NCI-H1436 treated with DMSO at 0.1 percent for 48 hours (cell line): ENCODE measurements around the gene PALM.
"Not testable (repeated sequence)": the region's sequence is repeated elsewhere in the genome, so short reads cannot be mapped to it uniquely, and the experiment has no call there.

ENCODE experiments used
- DNase-seq: peaks from one replicate; lab custom pipeline; 2025; lab: John Stamatoyannopoulos, UW

PALM gene

DNA sequence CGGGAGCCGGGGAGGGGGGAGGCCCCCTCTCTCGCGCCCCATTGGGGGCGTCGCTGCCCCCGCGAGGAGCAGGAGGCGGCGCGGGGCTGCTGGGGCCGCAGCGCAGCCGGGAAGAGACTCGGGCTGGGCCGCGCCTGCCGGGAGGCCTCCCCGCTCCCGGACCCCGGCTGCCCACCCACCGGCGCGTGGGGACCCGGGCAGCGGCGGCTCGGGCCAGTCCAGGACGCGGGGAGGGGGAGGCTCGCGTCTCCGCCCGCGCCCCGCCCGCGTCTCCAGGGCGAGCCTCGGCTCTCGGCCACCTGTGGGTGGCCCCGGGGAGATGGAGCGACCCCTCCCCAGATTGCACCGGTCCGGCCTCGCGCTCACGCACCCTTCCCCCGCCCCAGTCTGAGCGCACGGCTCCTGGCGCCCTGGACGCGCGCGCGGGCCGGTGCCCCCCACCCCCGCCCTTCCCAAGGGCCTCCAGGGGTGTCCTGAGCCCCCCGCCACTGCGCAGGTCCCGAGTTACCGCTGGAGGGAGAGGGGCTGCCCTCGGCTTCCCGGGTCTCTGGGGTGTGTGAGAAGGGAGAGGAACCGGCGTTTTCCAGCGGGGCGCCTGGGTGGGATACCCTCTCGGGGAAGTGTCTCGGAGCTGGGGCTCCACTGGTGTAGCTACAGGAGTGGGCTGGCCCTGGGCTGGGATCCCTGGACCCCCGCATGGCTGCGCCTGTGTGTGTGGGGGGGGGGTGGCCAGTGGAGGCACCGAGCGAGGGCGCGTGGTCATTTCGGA lies 645 bp downstream of the PALM start:
- DNase-seq: no peak

DNA sequence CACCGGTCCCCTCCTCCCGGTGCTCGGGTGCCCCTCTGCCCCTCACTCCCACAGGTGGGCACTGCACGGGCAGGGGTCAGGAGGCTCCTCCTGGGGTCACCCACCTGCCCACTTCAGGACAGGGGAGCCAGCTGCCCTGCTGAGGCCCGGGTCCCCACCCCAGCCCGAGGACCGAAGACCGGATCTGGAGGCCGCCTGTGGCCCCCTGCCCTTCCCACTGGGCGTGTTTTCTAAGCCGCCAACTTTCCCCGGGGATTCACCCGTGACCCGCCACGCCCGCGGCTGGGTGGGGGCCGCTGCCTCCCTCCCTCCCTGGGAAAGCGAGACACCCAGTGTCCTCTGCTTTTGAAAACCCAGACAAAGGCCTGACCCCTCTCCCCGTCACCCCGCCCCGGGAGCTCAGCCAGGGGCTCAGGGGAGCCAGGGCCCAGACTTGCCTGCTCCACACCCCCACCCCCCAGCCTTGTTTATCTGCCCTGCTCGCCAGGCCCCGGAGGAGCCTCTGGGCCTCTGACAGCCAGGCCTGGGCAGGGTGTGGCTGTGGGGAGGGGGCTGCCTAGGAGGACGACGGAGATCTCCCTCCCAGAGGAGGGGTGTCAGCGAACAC lies 1.3 kb downstream of the PALM start:
- DNase-seq: no peak

DNA sequence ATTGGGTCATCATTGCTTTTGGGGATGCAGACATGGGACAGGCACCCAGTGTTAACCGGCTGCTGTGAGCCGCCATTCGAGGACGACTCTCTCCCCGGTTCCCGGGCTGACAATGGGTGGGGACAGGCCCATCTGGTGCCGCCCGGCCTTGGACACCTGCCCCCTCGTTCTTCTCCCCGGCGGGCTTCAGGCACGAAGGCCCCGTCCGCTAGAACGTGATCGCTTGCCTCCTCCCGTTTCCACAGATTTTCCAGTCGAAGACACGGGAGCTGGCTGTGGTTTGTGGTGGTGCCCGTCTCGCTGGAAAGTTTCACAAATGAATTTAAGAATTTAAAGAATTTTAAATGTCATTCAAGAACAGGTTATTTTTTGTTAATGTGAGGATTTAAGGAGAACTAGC lies 2.0 kb downstream of the PALM start:
- DNase-seq: no peak

DNA sequence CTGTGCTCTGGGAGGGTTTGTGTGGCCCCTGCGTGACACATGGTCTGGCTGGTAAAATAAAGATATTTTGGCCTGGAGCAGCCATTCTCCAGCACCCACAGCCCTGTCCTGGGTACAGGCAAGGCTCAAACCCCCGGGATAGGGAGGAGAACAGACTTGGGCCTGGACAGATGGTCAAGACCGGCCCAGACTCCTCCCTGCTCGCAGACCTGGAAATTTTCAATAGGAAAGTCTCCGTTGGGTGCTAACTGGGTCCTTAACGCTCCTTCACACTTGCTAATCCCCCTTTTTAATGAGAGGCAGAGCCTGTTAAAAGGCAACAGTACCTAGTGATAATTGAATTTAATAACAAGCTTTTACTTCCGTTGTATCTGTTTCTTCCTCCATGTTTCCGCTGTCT lies 2.5 kb downstream of the PALM start:
- no peak for DNase-seq

DNA sequence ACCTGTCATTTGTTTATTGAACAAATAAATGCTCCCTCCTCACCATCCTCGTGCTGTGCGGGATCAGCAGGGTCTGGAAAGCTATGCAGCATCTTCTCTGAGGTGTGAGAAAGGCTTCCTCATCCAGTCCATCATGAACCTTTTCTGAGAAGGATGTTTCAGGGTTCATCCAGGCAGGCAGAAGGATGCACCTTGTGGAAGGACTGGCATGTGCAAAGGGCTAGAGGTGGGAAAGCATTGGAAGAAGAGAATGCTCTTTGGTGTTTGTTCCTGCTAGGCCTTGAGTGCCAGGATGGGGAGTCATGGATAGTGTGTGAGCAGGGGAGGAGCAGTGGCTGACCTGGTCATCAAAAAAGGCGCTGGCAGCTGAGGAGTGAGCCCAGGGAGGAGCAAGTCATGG lies 6.6 kb downstream of the PALM start:
- no peak for DNase-seq

DNA sequence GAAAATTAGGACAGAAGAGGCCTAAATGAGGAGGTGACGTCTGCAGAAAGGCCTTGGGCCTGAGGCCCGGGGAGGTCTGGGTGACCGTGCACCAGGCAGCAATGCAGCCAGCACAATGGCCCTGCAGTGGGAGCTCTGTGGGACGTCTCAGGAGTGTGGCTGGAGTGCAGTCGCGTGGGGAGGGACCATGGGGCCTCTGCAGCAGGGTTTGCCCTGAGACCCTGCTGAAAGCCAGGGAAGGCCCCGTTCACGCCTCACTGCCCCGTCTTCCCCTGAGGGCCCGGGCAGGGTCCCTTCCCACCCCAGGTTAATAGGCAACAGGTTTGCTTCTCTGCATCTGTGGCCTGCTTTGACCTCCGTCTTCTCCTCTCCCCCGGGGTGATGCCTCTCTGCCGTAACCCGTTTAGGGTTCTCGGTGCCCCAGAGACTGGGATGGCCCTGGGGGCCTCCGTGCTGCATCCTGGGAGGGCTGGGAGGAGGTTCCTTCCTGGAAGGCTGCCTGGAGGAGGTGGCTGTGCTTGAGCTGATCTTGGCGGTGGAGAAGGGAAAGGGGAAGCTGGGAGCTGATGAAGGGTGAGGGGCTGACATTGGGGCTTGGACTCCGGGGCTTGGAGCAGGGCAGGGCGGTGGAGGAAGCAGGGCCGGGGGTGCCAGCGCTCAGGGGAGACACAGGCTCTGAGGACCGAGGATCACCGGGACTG lies 9.7 kb downstream of the PALM start:
- DNase-seq: no peak

DNA sequence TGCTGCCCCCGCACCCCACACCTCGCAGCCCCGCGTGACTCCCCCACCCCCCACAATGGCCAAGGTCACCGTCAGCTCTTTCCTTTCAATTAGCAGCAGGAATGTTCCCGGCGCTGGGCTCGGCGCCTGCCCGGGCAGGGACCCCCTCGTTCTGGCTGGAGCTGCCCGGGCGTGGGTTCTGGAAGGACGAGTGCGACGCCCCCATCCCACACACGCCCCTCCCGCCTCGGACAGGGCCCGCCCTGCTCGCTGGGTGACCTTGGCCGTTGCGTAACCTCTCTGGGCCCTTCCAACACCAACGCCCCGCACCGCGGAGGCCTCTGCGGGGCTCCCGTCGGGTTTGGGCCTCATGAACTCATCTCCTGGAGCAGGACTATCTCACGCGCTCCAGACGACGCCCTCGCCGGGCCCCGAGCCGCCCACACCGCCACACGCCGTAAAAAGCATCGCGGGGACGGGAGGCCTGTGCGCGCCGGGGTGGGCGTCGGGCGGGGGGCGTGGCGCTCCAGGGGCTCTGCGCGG lies 10.3 kb downstream of the PALM start:
- DNase-seq: no peak

DNA sequence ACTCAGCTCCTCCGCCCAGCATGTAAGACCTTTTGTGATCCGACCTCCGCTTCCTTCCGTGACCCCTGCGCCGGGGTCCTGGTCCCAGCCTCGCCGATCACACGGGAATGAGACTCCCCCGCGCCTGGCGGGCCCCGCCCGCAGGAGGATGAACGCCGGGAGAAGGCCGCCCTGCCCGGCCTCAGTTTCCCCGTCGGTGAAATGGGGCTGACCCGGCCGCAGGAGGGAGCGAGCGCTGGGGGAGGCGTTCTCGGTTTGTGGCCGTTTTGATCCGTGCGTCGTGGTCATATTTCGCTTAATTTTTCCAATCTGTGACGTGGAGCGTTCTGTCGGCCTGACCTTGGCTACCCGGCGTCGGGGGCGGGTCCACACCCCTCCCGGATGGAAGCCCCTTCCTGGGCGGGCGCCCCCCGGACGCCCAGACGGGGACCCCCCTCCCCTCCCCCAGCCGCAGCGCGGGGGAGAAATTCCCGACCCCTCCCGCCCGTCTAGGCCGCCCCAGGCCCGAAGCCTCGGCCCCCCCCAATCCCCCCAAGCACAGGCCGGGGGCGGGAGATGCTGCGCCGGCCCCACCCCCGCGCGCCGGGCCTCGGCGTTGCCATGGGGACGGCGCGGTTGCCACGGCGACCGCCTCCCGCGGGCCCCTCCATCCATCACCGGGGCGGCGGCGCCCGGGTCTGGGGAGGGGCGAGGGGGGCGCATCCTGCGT lies 11.1 kb downstream of the PALM start:
- DNase-seq: no peak

DNA sequence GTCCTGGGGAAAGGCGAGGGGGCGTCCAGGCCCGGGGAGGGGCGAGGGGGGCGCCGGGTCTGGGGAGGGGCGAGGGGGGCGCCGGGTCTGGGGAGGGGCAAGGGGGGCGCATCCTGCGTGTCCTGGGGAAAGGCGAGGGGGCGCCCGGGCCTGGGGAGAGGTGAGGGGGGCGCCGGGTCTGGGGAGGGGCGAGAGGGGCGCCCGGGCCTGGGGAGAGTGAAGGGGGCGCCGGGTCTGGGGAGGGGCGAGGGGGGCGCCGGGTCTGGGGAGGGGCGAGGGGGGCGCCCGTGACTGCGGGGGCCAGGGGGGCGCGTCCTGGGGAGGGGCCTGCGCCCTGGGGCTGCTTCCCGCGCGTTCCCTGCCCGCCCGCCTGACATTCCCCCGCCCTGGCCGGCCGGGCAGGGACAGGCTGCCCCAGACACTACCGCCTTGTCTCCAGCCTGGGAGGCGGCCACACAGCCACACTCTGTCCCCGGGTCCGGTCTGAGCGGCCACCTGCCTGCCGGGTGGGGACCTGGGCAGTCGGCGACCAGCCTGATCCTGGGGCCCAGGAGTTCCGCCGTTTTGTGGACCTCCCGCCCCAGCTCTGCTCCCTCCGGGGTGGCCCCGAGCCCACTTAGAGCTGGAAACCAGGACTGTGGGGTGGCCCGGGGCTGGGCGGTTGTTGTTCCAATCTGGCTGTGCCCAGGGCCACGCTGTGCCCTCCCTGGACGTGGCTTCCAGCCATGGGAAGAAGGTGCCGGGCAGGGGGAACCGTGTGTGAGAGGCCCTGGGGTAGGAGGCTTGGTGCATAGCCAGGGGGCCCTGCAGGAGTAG lies 11.8 kb downstream of the PALM start:
- DNase-seq: no peak

DNA sequence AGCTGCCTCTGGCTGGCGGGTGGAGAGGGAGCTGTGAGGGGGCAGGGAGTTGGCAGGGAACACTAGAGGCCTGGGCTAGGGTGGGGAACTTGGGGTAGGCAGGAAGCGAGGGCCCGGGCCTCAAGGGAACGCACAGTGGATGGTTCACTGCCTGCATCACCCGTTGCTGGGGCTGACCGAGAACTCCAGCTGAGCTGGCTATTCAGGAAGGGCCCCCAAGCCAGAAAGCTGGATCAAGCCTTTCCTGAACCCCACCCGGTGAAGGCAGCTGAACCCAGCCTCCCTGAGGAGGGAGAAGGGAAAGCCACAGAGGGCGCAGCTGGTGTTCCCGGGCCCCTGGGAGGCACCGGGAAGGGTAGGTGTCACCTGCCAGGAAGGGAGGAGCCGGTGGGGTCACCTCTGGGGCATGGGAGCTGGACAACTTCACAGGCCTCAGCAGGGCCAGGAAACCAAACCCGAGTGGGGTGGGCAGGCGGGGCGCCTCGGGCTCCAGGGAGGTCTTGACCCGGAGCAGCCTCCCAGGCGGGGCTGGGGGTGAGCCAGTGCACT lies 13.9 kb downstream of the PALM start:
- DNase-seq: no peak

DNA sequence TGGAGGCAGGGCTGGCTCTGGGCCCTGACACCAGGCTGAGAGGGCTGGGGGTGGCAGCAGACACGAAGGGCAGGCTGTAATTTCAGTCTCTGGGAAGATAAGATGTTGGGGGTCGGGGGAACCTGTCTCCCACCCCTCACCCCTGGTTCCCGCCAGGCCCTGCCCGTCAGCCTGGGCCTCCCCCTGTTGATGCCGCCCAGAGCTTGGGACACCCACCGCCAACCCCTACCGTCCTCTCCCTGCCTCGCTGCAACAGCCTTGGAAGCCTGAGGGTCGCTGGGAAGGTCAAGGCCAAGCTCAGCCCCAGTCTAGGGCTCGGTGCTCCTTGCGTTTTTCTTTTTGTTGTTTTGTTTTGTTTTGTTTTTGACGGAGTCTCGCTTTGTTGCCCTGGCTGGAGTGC lies 14.5 kb downstream of the PALM start:
- no peak for DNase-seq

DNA sequence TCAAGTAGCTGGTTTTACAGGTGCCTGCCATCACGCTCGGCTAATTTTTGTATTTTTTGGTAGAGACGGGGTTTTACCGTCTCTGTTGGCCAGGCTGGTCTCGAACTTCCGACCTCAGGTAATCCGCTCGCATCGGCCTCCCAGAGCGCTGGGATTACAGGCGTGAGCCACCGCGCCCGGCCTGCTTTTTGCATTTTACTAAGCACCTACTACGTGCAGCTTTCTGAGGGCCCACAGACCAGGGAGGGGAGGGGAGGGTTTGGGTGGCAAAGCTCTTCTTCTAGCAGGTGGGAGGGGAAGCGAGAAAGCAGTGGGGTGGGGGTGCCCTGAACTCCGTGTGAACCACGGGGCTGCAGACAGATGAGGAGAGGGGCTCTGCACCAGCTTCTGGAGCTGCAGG lies 15.0 kb downstream of the PALM start:
- DNase-seq: no peak

DNA sequence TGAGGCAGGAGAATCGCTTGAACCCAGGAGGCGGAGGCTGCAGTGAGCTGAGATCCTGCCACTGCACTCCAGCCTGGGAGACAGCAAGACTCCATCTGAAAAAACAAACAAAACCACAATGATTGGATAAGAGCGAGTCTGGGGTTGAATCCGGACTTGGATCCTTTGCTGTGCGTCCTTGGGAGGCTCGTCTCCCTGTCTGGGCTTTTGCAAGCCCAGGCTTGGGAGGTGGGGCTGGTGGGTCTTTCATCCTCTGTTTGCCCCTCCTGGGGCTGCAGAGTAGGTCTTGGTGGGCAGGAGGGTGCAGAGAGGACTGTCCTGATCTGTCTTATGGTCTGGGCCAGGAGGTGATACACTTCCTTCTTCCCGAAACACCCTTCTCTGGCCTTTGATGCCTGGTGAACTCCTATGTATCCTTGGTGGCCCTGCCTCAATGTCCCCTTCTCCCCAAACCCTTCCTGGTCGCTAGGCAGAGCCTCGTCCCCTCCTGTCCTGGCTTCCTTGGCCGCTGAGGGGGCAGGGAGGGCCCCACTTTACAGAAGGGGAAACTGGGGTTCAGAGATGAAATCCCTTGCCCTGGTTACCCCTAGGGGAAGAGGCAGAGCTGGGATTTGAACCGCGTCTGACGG lies 16.8 kb downstream of the PALM start:
- DNase-seq: no peak

DNA sequence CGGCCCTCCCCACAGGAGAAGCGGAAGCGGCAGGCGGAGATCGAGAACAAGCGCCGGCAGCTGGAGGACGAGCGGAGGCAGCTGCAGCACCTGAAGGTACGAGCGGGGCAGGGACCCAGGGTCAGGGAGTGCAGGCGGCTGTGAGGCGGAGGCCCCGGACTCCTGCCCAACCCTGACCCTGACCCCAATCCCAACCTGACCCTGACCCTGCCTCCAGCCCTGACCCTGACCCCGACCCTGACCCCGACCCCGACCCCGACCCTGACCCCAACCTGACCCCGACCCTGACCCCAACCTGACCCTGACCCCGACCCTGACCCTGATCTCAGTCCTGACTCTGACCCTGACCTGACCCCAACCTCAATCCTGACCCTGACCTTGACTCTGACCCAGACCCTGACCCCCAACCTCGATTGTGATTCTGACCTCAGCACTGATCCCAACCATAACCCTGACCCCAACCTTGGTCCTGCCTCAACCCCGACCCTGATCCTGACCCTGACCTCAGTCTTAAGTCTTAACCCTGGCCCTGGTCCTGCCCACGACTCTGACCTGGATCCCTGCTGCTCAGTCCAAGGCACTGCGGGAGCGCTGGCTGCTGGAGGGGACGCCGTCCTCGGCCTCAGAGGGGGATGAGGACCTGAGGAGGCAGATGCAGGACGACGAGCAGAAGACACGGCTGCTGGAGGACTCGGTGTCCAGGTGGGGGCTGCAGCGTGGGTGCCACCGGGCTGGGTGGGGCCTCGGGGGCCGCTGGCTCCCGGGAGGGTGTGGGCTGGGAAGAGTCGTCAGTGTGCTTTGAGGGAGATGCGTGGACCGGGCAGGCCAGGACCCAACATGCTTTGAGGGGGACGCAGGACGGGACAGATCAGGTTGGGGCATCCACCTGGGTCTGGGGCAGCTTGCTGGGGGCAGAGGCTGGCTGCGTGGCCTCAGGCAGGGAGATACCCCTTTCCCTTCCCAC lies 18.5 kb downstream of the PALM start:
- no peak for DNase-seq

DNA sequence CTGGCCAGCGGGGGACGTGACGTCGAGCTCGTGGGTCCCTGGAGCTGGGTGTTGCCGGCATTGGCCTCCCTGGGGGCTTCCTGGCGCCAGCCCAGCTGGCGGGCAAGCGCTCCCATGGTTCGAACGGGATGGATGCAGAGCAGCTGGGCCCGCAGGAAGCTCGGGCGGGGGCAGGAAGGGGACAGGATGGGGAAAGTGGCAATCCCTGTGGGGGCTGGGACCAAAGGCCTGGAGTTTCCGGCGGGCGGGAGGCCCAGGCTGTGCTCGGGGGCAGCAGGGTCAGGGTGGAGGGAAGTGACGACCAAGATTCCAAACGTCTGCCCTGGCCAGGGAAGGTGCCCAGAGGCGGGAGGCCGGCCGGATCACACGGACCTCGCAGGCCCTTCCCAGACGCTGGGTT lies 19.3 kb downstream of the PALM start:
- no peak for DNase-seq

DNA sequence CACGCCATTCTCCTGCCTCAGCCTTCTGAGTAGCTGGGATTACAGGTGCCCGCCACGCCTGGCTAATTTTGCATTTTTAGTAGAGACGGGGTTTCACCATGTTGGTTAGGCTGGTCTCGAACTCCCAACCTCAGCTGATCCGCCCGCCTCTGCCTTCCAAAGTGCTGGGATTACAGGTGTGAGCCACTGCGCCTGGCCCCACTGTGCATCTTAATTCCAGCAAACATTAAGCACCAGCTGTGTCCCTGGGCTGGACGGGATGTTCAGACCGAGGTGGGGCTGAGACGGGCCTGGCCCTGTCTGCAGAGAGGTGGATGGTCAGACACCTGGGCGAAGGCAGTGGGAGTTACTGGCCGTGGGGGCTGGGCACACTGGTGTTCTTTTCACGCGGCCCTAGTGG lies 20.8 kb downstream of the PALM start:
- DNase-seq: not testable (repeated sequence)

DNA sequence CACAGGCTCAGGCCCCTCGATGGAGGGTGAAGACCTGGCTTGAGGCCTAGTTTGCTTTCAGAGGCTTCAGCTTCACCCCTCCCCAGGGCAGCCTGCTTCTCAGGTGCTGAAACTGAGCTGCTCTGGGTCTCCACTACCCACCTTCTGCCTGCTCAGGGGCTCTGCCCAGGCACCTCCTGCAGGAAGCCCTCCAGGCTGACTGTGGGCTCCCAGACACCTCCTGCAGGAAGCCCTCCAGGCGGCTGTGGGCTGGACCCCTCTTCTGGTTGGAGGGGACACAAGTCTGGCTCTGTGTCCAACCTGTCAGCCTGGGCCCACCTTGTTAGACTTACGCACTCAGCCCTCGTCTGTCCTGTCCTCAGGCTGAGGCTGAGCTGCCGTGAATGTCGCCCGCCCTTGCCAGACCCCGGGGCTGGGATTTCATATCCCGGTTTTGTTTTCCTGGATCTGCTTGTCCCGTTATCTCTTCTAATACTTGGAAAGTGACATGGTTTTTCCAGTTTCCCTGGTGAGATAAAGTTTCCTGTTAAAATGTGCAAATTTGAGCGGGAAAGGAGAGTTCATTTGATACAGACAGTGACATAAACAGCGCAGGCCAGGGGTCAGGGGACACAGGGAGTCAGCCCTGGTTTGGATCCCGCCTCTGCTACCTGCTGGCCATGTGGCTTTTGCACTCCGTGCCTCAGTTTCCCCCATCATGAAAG lies 21.4 kb downstream of the PALM start:
- no peak for DNase-seq

DNA sequence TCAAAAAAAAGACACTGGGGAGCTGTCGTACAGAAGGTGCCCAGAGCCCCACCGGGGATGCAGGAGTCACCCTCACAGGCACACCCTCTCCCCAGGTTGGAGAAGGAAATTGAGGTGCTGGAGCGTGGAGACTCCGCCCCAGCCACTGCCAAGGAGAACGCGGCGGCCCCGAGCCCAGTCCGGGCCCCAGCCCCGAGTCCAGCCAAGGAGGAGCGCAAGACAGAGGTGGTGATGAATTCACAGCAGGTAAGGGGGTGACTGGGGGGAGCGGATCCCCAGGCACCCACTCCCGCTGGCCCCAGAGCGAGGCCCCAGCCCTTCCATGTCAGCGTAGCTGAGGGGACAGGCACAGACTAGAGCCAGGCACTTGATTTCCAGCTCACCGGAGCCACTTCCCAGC lies 22.3 kb downstream of the PALM start:
- DNase-seq: no peak
